Globus pallidus (tissue), 1 donor: ENCODE data around the gene KIF1A.
"Not testable (repeated sequence)": the region's sequence is repeated elsewhere in the genome, so short reads cannot be mapped to it uniquely, and the experiment has no call there.

ENCODE experiments used
- DNase-seq: peaks from one replicate; pipeline ENCODE4 v3.0.0-alpha.2; 2015; ENCODE audit warnings: low spot score

The KIF1A gene

DNA sequence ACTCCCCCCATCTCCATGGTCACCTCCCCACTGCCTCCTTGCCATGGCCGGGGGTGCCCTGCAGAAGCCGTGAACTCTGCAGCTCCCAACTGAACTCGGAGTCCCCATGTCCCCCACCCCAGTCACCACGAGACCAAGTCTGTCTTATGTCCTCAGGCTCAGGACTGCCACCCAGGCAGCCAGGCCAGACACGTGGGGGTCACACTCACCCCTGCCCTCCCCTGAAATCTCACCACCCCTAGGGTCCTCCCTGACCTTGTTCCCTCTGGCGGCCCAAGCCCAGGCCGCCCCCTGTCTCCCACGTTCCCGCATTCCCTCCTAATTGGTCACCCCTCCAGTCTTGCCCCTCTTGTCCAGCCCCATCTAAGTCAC lies 117.4 kb downstream of the KIF1A start:
- no peak for DNase-seq

DNA sequence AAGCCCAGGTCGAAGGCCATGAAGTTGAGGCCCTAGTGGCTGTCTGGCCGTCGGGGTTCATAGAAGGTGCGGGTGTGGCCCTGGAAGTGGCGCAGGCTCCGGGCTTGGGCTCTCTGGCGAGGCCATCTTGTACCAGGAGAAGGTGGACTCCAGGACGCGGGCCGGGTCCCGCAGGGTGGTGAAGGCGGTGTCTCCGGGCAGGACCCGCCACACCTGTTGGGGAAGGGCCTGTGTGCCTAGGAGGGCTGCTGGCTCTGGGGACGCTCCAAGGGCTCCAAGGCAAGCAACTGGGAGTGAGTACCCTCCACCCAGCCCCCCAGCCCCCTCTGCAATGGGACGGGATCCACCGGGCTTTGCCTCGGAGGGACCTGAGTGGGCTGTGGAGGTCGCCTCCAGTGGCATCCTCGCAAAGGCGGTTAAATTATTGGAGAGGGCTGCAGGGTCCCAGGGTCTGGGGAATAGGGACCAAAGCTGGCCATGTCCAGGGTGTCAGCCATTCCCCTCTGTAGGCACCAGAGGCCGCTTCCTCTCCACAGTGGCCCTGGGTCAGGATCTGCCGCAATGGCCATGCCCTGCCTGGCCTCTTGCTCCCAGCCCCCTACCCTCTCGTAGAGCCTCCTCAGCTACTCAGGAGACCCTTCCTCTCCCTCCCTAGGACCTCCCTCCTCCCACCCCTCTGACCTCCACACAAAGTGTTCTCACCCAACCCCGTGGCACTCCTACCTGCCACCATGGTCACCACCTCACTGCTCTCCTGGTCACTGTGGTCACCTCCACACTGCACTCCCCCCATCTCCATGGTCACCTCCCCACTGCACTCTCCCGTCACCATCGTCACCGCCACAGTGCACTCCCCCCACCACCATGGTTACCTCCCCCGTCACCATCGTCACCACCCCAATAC lies 118.0 kb downstream of the KIF1A start:
- no peak for DNase-seq

DNA sequence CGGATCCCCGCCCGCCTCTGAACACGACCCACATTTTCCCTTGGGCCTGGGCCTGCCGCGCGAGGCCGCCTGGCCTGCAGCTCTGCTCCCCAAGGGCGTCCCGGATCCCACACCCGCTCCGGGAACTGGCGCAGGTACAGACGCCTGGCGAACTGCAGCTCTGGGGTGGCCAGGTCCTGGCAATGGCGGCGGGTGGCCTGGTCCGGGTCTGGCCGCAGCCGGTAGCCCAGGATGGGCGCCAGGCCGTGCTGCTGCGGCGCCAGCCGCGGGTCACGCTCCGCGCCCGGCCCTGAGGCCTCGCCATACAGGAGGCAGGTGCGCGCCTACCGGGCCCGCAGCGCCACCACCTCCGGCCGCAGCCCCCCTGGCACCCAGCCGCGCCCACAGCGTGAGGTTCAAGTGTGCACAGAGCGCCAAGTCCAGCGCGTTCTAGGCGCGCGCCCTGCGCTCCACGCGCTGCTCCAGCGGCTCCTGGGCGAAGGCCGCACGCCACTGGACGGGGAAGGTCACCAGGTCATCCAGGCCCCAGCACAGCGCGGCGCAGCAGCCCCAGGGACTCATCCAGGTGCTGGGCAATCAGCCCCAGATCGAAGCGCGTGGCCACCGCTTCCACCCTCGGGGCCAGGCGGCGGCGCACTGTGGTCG lies 118.8 kb downstream of the KIF1A start:
- no peak for DNase-seq

DNA sequence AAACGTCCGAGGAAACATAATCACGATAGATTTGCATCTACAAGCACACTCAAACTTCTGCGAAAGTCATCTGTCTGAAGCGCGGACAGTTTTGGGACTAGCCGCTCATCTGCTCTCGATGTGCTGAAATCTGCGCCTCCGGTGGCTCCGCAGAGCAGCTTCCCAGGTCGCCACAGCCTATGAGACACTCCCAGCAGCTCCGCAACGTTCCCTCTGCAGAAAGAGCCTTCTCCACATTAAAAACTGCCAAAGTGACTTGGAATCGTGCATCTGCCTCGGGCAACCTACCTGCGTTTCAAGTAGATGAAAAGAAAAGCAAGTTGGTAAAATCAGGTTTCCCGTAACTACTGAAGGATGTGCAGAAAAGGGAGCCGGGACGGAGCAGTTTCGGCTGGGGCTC lies 119.4 kb downstream of the KIF1A start:
- DNase-seq, result not testable (repeated sequence)

DNA sequence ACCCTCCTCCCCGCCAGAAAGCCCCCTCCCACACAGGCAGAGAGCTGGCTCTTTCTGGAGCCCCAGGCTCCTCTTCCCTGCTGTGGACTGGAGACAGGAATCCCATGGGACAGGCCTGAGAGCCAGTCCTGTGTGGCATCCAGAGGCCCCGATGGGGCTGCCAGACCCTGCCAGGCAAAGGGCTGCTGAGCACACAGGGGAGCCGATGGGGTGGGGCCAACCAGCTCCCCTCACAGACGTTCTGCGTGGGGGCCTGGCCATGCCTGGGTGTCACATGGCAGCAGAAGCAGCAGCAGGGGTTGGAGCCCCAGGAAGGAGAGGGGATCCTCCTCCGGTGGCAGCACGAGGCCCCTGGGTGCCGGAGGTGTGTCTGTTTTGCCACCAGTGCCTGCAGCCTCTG lies 120.2 kb downstream of the KIF1A start:
- not testable (repeated sequence) for DNase-seq

DNA sequence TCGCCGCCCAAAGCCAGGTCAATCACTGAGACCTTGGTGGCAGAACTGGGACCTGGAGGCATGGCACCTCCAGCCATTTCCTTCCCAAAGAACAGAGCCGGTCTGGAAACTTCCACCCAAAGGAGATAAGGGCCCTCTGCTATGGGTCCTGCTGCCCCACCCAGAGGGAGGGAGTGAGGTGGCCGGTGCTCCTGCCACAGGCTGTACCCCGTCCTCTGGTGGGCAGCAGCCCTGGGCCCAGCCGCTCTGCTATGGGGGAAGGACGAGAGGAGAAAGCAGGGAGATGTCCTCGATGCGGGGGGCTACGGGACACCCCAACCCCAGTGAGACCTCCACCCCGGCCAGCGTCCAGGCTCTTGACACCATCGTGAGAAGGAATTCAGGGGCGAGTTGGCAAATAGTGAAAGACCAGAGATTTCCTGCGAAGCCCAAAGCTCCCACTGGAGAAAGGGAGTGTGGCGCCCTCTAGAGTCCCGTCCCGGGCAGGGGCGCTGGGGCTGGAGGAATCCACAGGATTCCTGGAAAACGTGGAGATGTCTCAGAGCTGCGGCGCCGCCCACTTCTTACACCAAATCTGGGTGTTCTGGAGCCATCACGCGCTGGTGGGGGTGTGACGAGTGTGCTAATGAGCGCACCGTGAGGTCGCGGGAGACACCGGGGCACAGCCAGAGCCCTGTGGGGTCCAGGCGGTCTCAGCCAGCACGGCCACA lies 121.0 kb downstream of the KIF1A start:
- not testable (repeated sequence) for DNase-seq

DNA sequence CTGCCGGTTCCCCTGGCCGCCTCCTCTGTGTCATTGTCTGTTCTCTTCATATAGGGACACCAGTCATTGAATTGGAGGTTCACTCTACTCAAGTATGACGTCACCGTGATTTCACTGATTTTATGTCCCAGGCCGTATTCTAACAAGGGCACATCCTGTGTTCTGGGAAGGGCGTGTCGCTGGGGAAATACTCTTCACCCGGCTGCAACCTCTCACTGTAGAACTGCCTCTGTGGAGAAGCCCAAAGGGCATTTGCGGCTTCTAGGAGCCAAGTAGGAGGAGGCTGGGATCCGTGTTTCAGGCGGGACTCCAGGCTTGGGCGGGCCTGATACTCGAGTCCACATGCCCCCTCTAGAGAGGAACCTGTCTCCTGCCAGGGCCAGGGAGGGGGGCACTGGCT lies 123.5 kb downstream of the KIF1A start:
- not testable (repeated sequence) for DNase-seq

DNA sequence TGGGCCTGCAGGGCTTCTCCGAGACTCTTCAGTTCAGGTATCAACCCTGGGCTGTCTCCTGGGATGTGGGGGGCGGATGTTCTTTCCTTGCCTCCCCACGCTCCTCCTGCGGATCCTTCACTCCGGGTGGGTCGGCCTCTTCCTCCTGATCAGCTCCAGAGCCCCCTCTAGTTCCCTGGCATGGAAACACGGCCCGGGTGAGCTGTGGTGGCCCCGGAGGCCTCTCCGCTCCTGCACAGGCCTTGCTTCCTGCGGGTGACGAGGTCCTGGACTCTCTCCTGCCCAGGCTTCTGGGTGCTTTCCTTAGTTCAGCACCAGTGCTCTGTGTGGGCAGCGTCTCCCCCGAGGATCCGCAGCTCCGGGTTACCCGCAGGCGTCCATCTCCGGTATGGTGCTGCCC lies 124.4 kb downstream of the KIF1A start:
- not testable (repeated sequence) for DNase-seq

DNA sequence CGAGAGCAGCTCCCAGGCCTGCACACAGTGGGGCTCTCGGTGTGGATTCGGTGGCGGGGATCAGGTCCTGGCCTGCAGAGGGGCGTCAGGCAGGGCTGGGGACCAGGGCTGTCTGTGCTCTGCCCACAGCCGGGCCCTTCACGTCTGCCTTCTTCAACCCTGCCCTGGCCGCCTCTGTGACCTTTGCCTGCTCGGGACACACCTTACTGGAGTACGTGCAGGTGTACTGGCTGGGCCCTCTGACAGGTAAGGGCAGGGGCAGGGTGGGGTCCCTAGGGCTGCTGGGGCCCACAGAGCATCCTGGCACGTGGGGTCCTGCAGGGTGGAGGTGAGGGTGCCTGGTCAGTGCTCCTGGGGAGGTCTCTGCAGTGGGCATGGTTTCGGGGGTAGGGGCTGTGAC lies 125.7 kb downstream of the KIF1A start:
- not testable (repeated sequence) for DNase-seq

DNA sequence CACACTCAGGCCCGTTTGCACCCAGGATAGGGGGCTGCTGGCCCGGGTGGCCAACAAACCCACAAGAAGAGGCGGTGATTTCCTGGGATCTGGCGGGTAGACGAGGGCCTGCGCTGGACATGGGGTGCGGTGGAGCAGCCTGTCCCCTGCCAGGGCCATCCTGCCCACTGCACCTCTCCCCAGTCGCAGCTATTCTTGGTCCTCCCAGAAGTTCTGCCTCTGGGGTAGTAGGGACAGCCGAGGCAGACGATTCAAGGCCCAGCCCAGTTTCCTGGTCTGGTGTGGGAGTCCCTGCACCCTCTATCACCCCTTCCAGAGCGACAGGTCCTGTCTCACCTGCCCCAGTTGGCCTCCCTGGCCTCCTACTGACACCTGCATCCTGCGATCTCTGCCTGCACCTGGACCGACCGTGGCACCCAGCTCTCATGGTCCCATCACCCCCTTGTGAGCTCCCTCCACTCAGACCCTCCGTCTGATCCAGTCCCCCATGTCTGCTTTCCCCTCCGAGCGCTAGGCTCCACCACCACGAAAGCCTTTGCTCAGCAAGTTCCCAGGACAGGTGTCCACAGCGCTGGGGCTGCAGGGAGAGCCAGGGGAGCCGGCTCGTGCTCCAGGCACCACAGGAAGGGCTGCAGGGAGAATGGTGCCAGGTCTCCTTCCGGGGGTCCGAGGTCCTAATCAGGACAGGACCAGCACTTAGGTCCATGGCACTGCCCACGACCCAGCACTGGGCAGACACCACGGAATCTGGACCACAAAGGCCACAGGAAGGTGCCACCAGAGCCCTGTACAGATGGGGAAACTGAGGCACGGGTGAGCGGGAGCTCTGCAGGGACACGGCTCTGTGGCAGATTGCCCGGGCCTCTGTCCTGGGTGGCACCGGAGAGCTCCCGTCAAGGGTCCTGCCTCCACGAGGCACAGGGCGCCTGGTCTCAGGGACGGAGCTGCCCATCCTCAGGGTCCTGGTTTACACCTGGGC lies 127.1 kb downstream of the KIF1A start:
- DNase-seq, result not testable (repeated sequence)

DNA sequence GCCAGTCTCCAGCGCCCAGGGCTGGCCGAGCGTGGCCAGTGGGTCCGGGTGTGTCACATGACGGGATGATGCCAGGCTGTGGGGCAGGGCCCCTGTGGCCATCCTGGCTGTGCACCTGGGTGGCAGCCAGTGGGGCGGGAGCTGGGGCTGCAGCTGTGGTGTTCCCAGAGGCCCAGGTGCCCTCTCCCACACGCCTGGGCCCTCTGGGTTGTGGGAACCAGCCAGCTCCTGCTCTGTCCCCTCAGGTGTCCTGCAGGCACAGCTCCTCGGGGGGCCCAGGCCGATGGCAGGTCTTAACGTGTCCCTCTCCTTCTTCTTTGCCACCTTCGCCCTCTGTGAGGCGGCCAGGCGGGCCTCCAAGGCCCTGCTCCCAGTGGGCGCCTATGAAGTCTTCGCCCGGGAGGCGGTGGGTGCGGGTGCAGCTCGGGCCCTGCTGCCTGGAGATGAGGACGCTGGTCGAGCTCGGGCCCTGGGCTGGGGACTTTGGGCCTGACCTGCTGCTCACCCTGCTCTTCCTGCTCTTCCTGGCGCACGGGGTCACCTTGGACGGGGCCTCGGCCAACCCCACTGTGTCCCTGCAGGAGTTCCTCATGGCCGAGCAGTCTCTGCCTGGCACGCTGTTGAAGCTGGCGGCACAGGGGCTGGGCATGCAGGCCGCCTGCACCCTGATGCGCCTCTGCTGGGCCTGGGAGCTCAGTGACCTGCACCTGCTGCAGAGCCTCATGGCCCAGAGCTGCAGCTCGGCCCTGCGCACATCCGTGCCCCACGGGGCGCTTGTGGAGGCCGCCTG lies 128.2 kb downstream of the KIF1A start, which contains the start of gene AQP12A:
AQP12A (plus strand) TSS at position 236 of the 790 bp plus-strand sequence; CDS start at position 284, 48 bp downstream.
- not testable (repeated sequence) for DNase-seq

DNA sequence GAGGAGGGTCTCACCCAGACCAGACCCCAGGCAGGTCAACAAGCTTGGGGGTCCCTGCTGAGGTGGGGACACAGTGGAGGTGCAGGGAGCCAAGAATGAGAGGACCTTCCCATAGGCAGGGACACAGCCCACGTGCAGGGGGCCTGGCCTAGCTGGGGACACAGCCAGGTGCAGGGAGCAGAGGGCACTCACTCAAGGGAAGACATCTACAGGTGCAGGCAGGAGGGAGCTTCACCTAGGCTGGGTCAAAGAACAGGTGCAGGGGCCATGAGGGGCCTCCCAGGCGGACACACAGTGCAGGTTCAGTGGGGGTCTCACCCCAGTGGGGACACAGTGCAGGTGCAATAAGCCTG lies 129.0 kb downstream of the KIF1A start:
- DNase-seq, result not testable (repeated sequence)

DNA sequence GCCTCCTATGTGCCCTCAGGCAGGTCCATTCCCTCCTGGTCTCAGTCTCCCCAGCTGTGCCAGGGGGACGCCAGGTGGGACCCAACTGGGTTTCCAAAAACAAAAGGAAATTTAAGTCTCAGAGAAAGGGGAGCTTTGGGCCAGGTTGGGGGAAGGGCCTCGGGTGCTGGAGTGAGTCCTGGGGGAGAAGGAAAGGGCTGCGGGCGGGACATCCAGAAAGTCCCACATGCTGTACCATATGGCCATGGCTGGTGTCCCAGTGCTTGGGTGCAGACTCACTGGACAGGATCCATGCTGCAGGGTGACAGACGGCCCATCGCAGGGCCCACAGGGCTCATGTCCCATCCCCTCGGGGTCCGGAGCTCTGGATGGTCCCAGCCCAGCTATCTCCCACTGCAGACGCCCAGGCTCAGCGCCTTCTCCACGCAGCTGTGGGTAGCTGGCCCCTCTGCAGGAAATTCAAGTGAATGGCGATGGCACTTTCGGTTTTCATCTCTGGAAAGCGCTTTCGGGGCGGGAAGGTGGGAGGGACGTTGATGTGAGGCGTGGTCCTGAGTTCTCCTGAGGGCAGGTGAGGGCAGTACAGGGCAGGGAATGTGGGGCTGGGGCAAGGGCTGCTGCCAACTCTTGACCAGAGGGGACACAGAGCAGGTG lies 129.5 kb downstream of the KIF1A start:
- not testable (repeated sequence) for DNase-seq

DNA sequence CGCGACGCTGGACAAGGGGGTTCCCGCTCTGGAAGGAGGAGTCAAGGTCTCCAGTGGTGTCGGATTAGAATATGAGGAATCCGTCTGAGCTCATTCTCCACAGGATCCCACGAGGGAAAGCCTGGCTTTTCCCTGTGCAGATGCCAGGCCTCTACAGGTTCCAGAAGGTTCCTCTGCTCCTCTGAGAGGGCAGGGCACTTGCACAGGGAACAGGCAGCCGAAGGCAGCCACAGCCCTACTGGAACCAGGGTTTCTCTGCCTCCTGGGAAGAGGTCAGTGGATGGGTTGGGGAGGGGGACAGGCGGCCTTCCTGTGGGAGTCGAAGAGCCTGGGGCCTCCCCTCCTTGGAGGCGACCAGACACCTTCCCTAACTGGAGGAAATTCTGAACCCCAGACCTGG lies 130.0 kb downstream of the KIF1A start:
- no peak for DNase-seq

DNA sequence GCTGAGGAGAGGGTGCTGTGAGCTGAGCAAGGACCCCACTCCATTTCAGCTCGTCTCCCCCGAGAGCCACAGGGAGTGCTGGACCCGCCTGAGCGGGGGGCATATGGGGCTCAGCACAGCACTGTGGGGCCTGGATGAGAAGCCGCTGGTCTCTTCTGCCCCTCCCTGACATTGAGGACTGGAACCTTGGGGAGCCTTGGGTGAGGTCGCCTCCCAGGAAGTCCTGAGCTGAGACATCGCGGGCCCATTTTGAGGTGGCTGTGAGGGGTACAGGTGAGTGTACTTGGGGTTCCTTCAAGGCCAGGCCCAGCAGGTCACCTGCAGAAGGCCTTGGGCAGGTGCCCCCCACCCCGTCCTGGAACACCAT lies 131.5 kb downstream of the KIF1A start:
- no peak for DNase-seq

DNA sequence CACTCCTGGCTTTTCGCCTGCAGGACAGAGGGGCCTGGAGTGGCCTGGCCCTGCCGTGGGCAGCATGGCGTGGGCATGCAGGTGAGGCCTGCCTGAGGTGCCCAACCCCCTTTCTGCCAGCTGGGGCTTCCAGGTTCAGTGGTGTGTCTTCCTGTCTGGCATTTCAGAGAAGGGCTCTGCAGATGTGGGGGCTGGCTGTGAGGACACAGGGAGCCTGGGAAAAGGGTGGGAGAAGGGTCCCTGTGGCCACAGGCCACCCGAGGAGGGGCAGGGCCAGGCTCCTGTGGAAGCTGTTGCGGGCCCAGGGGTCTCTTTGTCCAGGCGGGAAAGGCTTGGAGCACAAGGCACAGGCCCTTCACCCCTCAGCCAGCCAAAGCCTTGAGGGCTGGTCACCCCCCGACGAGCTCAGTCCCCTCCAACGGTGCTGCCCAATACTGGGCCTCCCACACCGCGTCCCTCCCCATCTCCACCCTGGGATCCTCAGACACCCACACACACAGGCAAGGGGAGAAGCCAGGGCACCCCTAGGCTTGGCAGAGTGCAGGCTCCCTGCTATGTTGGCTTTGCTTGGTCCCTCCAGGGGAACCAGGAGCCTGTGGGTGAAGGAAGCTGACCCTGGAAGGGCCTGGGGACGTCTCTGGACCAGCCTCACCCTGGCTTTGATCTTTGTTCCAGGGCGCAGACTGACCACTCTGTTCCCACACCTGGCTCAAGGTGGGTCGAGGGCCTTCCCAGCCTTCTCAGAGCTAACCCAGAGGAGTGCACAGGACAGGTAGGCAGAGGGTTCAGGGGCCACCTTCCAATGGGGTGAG lies 132.1 kb downstream of the KIF1A start:
- no peak for DNase-seq

DNA sequence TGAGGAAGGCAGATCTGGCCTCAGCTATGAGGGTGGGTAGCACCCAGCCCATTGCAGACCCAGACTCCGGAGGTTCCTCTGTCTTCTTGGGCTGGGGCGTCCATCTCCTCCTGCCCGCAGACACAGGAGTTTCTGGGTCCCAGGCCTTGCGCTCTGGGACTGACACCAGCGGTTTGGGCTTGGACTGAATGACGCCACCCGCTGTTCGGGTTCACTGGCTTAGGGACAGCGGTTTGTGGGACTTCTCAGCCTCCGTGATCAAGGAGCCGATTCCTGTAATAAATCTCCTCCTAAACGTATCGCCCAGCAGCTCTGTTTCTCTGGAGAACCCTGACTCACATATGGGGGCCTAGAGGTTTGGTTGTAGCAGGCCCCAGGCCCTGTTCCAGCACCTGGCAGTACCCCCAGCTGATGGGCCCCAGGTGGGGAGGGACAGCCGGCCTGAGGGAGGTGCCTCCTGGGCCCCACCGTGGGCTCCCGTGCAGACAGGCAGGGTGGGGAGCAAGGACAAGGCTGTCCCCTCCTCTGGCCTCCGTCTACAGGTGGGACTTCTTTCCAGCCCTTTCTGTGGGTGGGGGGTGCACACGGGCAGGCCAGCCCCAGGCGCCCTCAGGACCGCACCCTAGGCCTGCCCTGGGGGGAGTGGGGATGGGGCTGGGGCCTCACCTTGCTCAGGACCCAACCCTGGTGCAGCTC lies 132.8 kb downstream of the KIF1A start:
- DNase-seq, result no peak

DNA sequence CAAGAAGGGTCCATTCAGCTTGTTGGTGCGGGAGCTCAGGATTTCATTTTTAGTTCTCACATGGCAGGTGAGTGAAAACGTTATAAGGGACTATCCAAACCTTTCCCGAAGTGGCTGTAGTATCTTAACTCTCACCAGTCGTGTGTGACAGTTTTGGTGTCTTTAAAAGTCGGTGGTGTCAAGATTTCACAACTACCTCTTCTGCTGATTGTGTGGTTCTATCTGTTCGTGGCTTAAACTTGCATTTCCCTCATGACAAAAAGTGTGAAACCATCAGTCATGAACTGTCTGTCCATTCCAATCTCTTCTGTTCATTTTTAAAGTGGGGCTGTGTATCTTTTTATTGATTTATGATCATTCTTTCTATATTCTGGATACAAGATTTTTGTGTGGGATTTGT lies 133.6 kb downstream of the KIF1A start:
- DNase-seq, result no peak
